GM23248 (cell line): Measurements from ENCODE around the gene CYP11A1.

Experiments used
- EZH2 ChIP-seq: fragments of 200-600 bp; sonication (generic); IDR thresholded peaks from 2 replicates; pipeline ENCODE4 v1.6.1; 2018; ENCODE audit warnings: antibody characterized with exemption, mild to moderate bottlenecking; ENCODE audit not compliant: insufficient read depth, poor library complexity, severe bottlenecking
- EZH2phosphoT487 ChIP-seq: fragments of 200-600 bp; sonication (generic); IDR thresholded peaks from 2 replicates; pipeline ENCODE4 v1.6.1; 2018; ENCODE audit warnings: antibody characterized with exemption, moderate library complexity, mild to moderate bottlenecking, low read depth; ENCODE audit not compliant: insufficient read depth

GRCh38 chr15:74337607-74338211 lies 29.7 kb downstream of the CYP11A1 start:
- TF ChIP-seq EZH2 (no peak), EZH2phosphoT487 (no peak)
